Adipocyte (in vitro differentiated cells): Measurements from ENCODE around the gene RRP1B.
"Not testable (repeated sequence)": the region's sequence is repeated elsewhere in the genome, so short reads cannot be mapped to it uniquely, and the experiment has no call there.

Experiments used
- DNase-seq: peaks from one replicate; pipeline ENCODE4 v3.0.0-alpha.2; 2015; ENCODE audit warnings: low read depth
- H3K27me3 ChIP-seq: replicated peaks from 2 replicates; pipeline ENCODE4 v1.7.0; 2013; ENCODE audit warnings: mild to moderate bottlenecking, low read length, moderate library complexity; ENCODE audit not compliant: control insufficient read depth, insufficient read depth
- H3K36me3 ChIP-seq: 2 replicates; pipeline ENCODE4 v1.7.0; 2013; ENCODE audit warnings: low read length, mild to moderate bottlenecking, moderate library complexity; ENCODE audit not compliant: control insufficient read depth, insufficient read depth, severe bottlenecking
- H3K4me1 ChIP-seq: 2 replicates; pipeline ENCODE4 v1.7.0; 2013; ENCODE audit warnings: mild to moderate bottlenecking, low read length, moderate library complexity; ENCODE audit not compliant: control insufficient read depth, insufficient read depth
- H3K4me3 ChIP-seq: 2 replicates; pipeline ENCODE4 v1.7.0; 2013; ENCODE audit warnings: mild to moderate bottlenecking, low read length, moderate library complexity
- H3K9ac ChIP-seq: 2 replicates; pipeline ENCODE4 v1.7.0; 2013; ENCODE audit warnings: mild to moderate bottlenecking, low read length, moderate library complexity
- H3K9me3 ChIP-seq: 2 replicates; pipeline ENCODE4 v1.7.0; 2013; ENCODE audit warnings: mild to moderate bottlenecking, low read length, moderate library complexity; ENCODE audit not compliant: control insufficient read depth

The RRP1B gene

DNA sequence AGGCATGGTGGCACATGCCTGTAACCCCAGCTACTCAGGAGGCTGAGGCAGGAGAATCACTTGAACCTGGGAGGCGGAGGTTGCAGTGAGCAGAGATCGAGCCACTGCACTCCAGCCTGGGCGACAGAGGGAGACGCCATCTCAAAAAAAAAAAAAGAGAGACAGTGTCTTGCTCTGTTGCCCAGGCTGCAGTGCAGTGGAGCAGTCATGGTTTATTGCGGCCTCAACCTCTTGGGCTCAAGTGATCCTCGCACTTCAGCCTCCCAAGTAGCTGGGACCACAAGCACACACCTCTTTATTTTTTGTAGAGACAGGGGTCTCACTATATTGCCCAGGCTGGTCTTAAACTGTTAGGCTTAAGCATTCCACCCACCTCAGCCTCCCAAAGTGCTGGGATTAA is 21.1 kb downstream of the RRP1B start:
- H3K4me1 ChIP-seq, DNase-seq, H3K27me3 ChIP-seq, H3K9me3 ChIP-seq, H3K9ac ChIP-seq, H3K4me3 ChIP-seq: not testable (repeated sequence)
- peaks cover 73% of the 10 kb centered on the region for H3K36me3 ChIP-seq

DNA sequence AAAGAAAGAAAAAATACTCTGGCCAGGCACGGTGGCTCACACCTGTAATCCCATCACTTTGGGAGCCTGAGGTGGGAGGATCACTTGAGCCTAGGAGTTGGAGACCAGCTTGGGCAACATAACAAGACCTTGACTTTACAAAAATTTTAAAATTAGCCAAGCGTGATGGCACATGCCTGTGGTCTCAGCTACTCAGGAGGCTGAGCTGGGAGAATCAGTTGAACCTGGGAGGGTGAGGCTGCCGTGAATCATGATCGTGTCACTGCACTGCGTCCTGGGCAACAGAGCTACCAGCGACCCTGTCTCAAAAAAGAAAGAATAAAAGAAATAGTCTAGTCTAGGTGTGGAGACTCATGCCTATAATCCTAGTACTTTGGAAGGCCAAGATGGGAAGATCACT is 22.3 kb downstream of the RRP1B start:
- no peak for DNase-seq
- no peaks in the 10 kb centered on the region for H3K9me3 ChIP-seq
- H3K9ac ChIP-seq, result no peak overlapping the region
- peaks cover 4% of the 10 kb centered on the region for H3K4me1 ChIP-seq
- no peaks in the 10 kb centered on the region for H3K27me3 ChIP-seq
- no peak overlapping the region for H3K4me3 ChIP-seq
- peaks cover 73% of the 10 kb centered on the region for H3K36me3 ChIP-seq

- no peak for DNase-seq
- H3K36me3 ChIP-seq, result peaks cover 77% of the 10 kb centered on the region
These were observed 25.1 kb downstream of the RRP1B start for GRCh38 chr21:43684424-43684823.

GRCh38 chr21:43686811-43687565 is 27.6 kb downstream of the RRP1B start:
- no peak overlapping the region for H3K9ac ChIP-seq
- H3K4me3 ChIP-seq, result no peak overlapping the region
- H3K36me3 ChIP-seq, result peaks cover 91% of the 10 kb centered on the region
- H3K9me3 ChIP-seq, result no peaks in the 10 kb centered on the region
- H3K4me1 ChIP-seq, result peaks cover 4% of the 10 kb centered on the region
- no peaks in the 10 kb centered on the region for H3K27me3 ChIP-seq
- DNase-seq, result no peak

More at GRCh38 chr21:43684424-43684823, 25.1 kb downstream of the RRP1B start:
- H3K27me3 ChIP-seq, result no peaks in the 10 kb centered on the region
- no peak overlapping the region for H3K4me3 ChIP-seq
- no peaks in the 10 kb centered on the region for H3K9me3 ChIP-seq
- peaks cover 4% of the 10 kb centered on the region for H3K4me1 ChIP-seq
- no peak overlapping the region for H3K9ac ChIP-seq

GRCh38 chr21:43687566-43688399 is 28.4 kb downstream of the RRP1B start:
- DNase-seq, result no peak
- H3K9me3 ChIP-seq, result no peaks in the 10 kb centered on the region
- peaks cover 90% of the 10 kb centered on the region for H3K36me3 ChIP-seq

DNA sequence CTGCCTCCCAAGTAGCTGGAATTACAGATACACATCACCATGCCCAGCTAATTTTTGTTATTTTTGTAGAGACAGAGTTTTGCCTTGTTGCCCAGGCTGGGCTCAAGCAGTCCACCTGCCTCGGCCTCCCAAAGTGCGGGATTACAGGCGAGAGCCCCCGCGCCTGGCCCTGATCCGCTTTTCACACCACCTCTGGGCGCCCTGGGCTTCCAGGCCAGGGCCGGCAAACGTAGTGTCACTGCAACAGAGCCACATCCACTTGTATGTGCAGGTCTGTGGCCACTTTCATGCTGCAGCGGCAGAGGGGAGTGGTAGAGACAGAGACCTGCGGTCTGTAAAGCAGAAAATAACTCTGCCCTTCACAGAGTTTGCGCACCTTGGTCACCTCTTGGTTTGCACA is 29.5 kb downstream of the RRP1B start:
- Histone ChIP-seq H3K27me3 (no peaks in the 10 kb centered on the region), H3K36me3 (peaks cover 94% of the 10 kb centered on the region), H3K4me3 (no peak overlapping the region), H3K4me1 (peaks cover 4% of the 10 kb centered on the region), H3K9ac (no peak overlapping the region), H3K9me3 (no peaks in the 10 kb centered on the region)
- no peak for DNase-seq

More at GRCh38 chr21:43687566-43688399, 28.4 kb downstream of the RRP1B start:
- H3K4me3 ChIP-seq, result no peak overlapping the region
- peaks cover 4% of the 10 kb centered on the region for H3K4me1 ChIP-seq
- H3K27me3 ChIP-seq, result no peaks in the 10 kb centered on the region
- H3K9ac ChIP-seq, result no peak overlapping the region

- Histone ChIP-seq H3K4me3 (no peak overlapping the region), H3K9ac (no peak overlapping the region), H3K36me3 (peaks cover 95% of the 10 kb centered on the region), H3K27me3 (no peaks in the 10 kb centered on the region), H3K9me3 (no peaks in the 10 kb centered on the region), H3K4me1 (peaks cover 4% of the 10 kb centered on the region)
- DNase-seq, result no peak
These were observed 30.4 kb downstream of the RRP1B start for GRCh38 chr21:43689556-43690337.

DNA sequence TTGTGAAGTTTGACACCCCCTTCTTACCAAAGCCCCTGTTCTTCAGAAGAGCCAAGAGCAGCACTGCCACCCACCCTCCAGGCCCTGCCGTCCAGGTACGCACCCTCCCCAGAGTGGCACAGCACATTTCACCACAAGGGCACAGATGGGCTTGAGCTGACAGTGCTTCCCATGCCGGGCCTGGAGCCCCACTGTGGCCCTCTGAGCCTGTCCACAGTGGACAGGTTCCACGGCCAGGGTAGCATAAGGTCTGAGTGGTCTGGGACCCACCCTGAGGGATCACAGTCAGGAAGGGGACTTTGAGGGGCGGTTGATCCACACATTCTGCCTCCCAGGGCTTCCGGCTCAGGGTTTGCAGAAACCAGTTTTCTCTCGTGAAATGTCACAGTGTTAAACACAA is 31.0 kb downstream of the RRP1B start:
- no peaks in the 10 kb centered on the region for H3K9me3 ChIP-seq
- no peaks in the 10 kb centered on the region for H3K27me3 ChIP-seq
- no peak overlapping the region for H3K9ac ChIP-seq
- DNase-seq, result no peak
- peaks cover 4% of the 10 kb centered on the region for H3K4me1 ChIP-seq
- no peak overlapping the region for H3K4me3 ChIP-seq
- H3K36me3 ChIP-seq, result peaks cover 95% of the 10 kb centered on the region

GRCh38 chr21:43691086-43691795 is 31.9 kb downstream of the RRP1B start:
- Histone ChIP-seq H3K9ac (no peak overlapping the region), H3K4me1 (no peaks in the 10 kb centered on the region), H3K4me3 (no peak overlapping the region), H3K36me3 (peaks cover 96% of the 10 kb centered on the region), H3K27me3 (no peaks in the 10 kb centered on the region), H3K9me3 (no peaks in the 10 kb centered on the region)
- DNase-seq, result no peak

DNA sequence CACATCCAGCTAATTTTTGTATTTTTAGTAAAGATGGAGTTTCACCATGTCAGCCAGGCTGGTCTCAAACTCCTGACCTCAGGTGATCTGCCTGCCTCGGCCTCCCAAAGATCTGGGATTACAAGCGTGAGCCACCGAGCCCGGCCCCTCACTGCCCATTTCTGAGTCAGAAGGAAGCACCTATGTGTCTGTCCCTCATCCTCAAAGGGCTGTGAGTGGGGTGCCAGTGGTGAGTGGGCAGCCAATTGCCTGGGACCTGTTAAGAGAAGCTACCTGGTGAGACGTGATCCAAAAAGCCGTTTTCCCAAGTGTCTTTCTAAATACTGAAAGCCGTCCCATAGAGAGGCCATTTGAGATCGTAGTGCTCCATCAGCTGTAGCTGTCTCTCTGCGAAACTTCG is 32.4 kb downstream of the RRP1B start:
- no peak overlapping the region for H3K4me3 ChIP-seq
- DNase-seq, result no peak
- H3K9ac ChIP-seq, result no peak overlapping the region
- no peaks in the 10 kb centered on the region for H3K27me3 ChIP-seq
- H3K36me3 ChIP-seq, result peaks cover 98% of the 10 kb centered on the region
- H3K4me1 ChIP-seq, result no peaks in the 10 kb centered on the region
- no peaks in the 10 kb centered on the region for H3K9me3 ChIP-seq
